HG03469 (cell line): Measurements from ENCODE around the gene OGFOD1.
A peak's percentile ranks its signal among the peaks of the same experiment; 100 is the strongest.

Source experiments
- ATAC-seq: cut with Tn5 transposase; IDR thresholded peaks from one replicate; pipeline ENCODE4 v1.9.1; 2021; ENCODE audit warnings: mild to moderate bottlenecking, moderate library complexity, moderate number of reproducible peaks; ENCODE audit not compliant: unreplicated experiment

Gene OGFOD1

GRCh38 chr16:56426585-56426984 is 24.8 kb upstream of the OGFOD1 start:
- no peak for ATAC-seq

GRCh38 chr16:56428091-56428490 is 23.3 kb upstream of the OGFOD1 start:
- no peak for ATAC-seq

- no peak for ATAC-seq
Measured at GRCh38 chr16:56436258-56436657, 15.1 kb upstream of the OGFOD1 start.

DNA sequence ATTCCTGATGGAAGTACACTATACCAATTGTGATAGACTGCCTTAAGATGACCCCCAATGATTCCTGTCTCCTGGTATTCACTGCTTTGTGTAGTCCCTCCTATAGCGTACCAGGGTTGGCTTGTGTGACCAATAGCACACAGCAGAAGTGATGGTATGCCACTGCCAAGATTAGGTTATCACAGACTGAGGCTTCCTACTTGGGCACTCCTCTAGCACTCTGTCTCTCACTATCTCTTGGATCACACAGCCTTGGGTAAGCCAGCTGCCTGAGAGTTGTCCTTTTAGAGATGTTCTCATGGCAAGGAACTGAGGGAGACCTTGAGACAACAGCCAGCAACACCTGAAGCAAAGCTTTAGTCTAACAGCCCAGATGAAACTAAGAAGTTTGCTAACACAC is 13.3 kb upstream of the OGFOD1 start:
- no peak for ATAC-seq

- no peak for ATAC-seq
Measured at GRCh38 chr16:56447286-56447685, 4.1 kb upstream of the OGFOD1 start.

DNA sequence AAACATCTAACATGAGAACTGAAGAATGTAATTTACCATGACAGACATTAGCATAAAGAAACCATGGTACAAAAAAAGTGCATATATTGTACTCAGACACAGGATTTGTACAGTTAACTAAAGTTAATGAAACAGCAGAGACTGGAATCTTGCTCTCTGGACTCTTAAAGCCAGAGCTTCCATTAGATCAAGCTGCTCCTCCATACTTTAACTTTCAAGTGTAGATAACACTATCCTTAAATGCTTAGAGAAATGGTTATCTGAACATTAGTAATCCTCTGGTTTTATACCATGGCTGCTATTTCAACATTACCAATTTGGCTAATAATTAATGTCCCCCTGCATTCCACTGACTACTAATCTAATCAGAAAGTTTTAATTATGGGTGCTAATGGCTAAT is 3.3 kb upstream of the OGFOD1 start:
- no peak for ATAC-seq

- ATAC-seq: peak; percentile 3
Measured at GRCh38 chr16:56450275-56450985, 924 bp upstream of the OGFOD1 start.

DNA sequence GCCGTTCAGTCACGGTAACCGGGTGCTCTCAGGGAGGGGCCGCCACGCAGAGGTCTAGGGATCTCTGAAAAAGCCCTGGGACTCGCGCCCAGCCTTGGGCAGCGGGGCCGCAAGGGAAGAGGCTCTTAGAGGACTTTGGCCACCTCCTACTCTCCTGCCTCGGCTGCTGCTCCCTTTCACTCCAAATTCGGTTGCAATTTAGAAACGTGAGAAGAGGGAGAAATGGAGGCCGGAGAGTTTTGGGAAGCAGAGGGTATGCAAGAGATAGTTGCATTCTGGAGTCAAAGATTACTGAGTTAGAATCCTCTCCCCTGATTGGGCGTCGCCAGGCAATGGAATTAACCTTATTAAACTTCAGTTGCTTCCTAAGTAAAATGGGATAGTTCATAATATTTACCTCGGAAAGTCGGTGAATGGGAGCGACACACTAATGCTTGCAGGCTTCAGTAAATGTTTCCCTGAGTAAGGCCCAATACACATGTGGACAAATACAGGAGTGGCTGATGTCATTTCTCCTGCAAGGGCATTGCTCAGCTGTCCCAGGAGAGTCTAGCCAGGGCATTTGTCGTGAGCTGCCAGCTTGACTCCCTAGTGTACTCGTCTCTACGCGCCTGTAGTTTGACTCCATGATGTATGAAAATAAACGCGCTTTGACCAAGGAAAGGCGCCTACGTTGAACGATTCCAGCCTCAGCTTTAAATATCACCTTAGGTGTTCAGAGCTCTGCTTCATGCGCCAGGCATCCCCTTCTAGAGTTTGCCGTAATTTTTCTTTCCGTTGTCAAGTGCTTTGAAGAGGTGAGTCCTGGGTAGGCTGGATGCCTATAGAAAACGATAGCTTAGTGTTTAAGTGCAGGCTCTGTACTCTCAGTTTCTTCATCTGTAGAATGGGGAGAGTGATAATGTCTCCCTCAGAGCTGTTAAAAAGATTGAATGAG is 667 bp downstream of the OGFOD1 start:
- peak; percentile 13 for ATAC-seq

- no peak for ATAC-seq
Measured at GRCh38 chr16:56457927-56458470, 6.6 kb downstream of the OGFOD1 start.

GRCh38 chr16:56460101-56460500 is 8.7 kb downstream of the OGFOD1 start:
- no peak for ATAC-seq

DNA sequence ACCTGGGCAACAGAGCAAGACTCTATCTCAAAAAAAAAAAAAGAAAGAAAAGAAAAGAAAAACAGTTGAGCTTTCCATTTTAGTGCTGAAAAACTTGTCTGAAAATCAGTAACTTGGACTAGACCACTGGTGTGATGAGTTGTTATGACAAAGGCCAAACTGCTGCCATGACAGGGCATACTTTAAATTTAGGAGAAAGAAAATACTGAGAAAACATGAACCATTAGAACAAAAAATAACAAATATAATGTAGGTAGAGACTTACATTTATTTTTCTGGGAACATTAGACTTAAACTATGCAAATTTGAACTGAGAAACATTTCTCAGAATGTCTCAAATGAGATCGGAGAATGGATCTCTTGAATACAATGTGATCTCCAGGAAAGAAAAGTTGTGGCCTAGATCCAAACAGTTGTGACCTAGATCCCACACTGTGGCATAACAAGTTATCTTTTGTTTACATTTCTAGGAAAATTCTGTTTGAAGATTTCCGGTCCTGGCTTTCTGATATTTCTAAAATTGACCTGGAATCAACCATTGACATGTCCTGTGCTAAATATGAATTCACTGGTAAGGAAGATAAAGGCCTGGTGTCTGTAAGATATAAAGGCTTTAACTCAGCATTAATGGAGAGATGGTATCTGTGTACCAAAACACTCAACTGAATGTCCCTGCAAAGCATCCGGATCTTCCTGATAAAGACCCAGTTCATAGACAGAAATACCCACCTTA is 10.9 kb downstream of the OGFOD1 start:
- ATAC-seq: no peak

- ATAC-seq: no peak
Measured at GRCh38 chr16:56463153-56463552, 11.8 kb downstream of the OGFOD1 start.

DNA sequence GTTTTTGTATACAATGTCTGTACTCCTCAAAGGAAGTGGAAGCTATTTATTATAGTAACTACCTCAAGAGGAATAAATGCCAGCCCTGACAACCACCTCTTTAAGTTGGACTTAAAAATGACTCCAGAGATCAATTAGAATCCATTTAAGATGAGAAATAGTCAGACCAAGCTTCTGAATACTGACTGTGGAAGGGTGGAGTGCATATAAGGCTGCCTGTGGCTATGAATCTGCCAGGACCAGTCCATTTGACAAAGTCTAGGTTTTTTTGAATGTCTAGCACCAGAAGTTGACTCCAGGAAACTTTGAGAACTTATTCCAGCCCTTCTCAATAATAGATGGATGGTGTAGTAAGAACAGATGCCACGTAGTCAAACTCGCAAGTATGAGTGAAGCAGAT is 15.0 kb downstream of the OGFOD1 start:
- no peak for ATAC-seq

- ATAC-seq: no peak
Measured at GRCh38 chr16:56468800-56469199, 17.4 kb downstream of the OGFOD1 start.

DNA sequence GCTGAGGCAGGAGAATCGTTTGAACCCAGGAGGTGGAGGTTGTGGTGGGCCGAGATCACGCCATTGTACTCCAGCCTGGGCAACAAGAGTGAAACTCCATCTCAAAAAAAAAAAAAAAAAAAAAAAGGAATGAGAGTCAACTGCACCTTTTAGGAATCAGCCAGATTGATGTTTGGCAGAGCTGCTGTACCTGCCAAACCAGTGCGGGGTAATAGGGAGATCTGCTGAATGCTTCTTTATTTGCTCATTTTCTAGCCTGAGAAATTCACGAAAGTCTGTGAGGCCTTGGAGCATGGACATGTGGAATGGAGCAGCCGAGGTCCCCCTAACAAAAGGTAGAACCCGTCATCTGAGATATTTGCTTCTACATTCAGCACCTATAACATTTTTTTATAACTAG is 18.4 kb downstream of the OGFOD1 start:
- no peak for ATAC-seq

GRCh38 chr16:56470232-56470631 is 18.9 kb downstream of the OGFOD1 start:
- ATAC-seq: no peak

GRCh38 chr16:56470666-56471065 is 19.3 kb downstream of the OGFOD1 start:
- no peak for ATAC-seq

GRCh38 chr16:56475201-56475600 is 23.8 kb downstream of the OGFOD1 start:
- no peak for ATAC-seq

GRCh38 chr16:56477096-56477878 is 25.9 kb downstream of the OGFOD1 start:
- ATAC-seq: no peak

DNA sequence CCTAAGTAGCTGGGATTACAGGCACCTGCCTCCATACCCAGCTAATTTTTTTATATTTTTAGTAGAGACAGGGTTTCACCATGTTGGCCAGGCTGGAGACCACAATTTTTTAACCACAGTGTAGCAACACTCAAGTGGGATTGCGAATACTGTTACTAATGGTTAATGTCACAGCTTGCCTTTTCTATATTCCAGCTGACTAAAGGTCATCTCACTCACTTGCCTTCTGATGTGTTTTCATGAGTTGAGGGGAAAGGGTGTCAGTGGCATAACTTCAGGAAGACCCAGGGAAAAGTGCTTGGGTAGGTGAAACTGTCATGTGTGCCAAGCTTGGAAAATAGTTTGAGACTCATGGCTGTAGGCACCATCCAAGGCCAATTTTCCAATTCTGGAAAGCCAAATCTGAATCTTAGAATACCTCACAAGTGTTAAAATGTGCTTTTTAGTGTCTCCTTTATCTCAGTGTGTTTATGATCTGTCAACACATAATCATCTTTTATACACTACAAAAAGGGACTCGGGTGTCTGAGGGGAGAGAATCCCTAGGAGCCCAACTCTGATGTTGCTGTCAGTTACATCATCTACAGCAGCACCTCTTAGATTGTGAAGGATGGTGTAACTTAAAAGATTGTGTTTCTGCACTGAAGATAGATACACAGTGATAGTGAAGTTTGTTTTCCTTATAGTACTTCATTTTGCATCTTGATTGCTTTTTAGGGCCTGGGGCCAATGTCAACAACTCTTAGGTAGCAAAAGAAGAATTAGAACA is 27.1 kb downstream of the OGFOD1 start:
- no peak for ATAC-seq
